HL-60 (cell line): Measurements from ENCODE around the gene AGTRAP.

Experiments used
- DNase-seq, 2 experiments: peaks; one replicate each; pipeline ENCODE4 v3.0.0-alpha.2; 2010 to 2020; ENCODE audit warnings: low read depth in 1 of 2, low spot score in 1 of 2
- H3K27ac ChIP-seq: fragments of 250-450 bp; sonication (Bioruptor Pico); replicated peaks from 2 replicates; pipeline ENCODE4 v1.5.1; 2020; ENCODE audit warnings: mild to moderate bottlenecking, moderate library complexity
- H3K27me3 ChIP-seq: fragments of 250-450 bp; sonication (Bioruptor Pico); 2 replicates; pipeline ENCODE4 v1.5.1; 2021; ENCODE audit warnings: mild to moderate bottlenecking, moderate library complexity; ENCODE audit not compliant: insufficient read depth, poor library complexity, severe bottlenecking
- H3K4me3 ChIP-seq: replicated peaks from 2 replicates; pipeline ENCODE4 v1.5.1; 2011; ENCODE audit warnings: mild to moderate bottlenecking, control low read depth, low read length; ENCODE audit not compliant: insufficient read depth
- CTCF ChIP-seq: IDR thresholded peaks from one replicate; pipeline ENCODE4 v1.5.1; 2011; ENCODE audit warnings: low read length, control low read depth, inconsistent platforms; ENCODE audit not compliant: insufficient read depth
- GABPA ChIP-seq: IDR thresholded peaks from 2 replicates; pipeline ENCODE4 v1.6.1; 2012; ENCODE audit warnings: low read depth
- POLR2AphosphoS5 ChIP-seq: IDR thresholded peaks from 2 replicates; pipeline ENCODE4 v1.6.1; 2012; ENCODE audit warnings: low read depth
- REST ChIP-seq: IDR thresholded peaks from 2 replicates; pipeline ENCODE4 v1.6.1; 2012; ENCODE audit warnings: low read depth; ENCODE audit not compliant: insufficient replicate concordance
- SPI1 ChIP-seq: IDR thresholded peaks from 2 replicates; pipeline ENCODE4 v1.6.1; 2012; ENCODE audit warnings: low read depth, mild to moderate bottlenecking, borderline replicate concordance

Gene AGTRAP

GRCh38 chr1:11777658-11778322 is 41.9 kb downstream of the AGTRAP start:
- Histone ChIP-seq H3K27me3 (no peaks in the 10 kb centered on the region), H3K27ac (no peak overlapping the region), H3K4me3 (no peak overlapping the region)
- no peak for TF ChIP-seq POLR2AphosphoS5
- no peak for TF ChIP-seq SPI1
- no peak for TF ChIP-seq REST
- no peak for TF ChIP-seq GABPA
- TF ChIP-seq CTCF, result no peak
- no peak for DNase-seq

GRCh38 chr1:11778336-11778735 is 42.4 kb downstream of the AGTRAP start:
- Histone ChIP-seq H3K27ac (no peak overlapping the region), H3K27me3 (no peaks in the 10 kb centered on the region), H3K4me3 (no peak overlapping the region)
- TF ChIP-seq GABPA, result no peak
- TF ChIP-seq SPI1, result no peak
- TF ChIP-seq CTCF, result no peak
- no peak for TF ChIP-seq REST
- no peak for DNase-seq

- DNase-seq, result no peak
- TF ChIP-seq REST (no peak), SPI1 (no peak), CTCF (no peak), POLR2AphosphoS5 (no peak), GABPA (no peak)
- H3K4me3 ChIP-seq, result no peak overlapping the region
- no peak overlapping the region for H3K27ac ChIP-seq
- no peaks in the 10 kb centered on the region for H3K27me3 ChIP-seq
Observed at GRCh38 chr1:11778844-11779623, 43.1 kb downstream of the AGTRAP start.
